GM18873 (cell line): ENCODE data around the gene FAAH.

Experiments used
- ATAC-seq: cut with Tn5 transposase; IDR thresholded peaks from one replicate; pipeline ENCODE4 v1.9.1; 2021; ENCODE audit warnings: mild to moderate bottlenecking, moderate library complexity, moderate number of reproducible peaks; ENCODE audit not compliant: unreplicated experiment, low FRiP score

The FAAH gene

GRCh38 chr1:46418976-46419375, 24.9 kb downstream of the FAAH start:
- ATAC-seq = no peak

- no peak for ATAC-seq
Measured at GRCh38 chr1:46420533-46420915, 26.4 kb downstream of the FAAH start.

- ATAC-seq = no peak
Measured at GRCh38 chr1:46421739-46422138, 27.6 kb downstream of the FAAH start.

- no peak for ATAC-seq
Measured at GRCh38 chr1:46422261-46422871, 28.2 kb downstream of the FAAH start.

- no peak for ATAC-seq
Measured at GRCh38 chr1:46423574-46424240, 29.6 kb downstream of the FAAH start.

- no peak for ATAC-seq
Measured at GRCh38 chr1:46424730-46425129, 30.6 kb downstream of the FAAH start.

GRCh38 chr1:46425726-46426125, 31.6 kb downstream of the FAAH start:
- ATAC-seq = no peak

- ATAC-seq = no peak
Measured at GRCh38 chr1:46427541-46427940, 33.4 kb downstream of the FAAH start.

GRCh38 chr1:46429436-46429835, 35.3 kb downstream of the FAAH start:
- ATAC-seq = no peak

GRCh38 chr1:46431695-46432094, 37.6 kb downstream of the FAAH start:
- no peak for ATAC-seq

GRCh38 chr1:46432781-46433327, 38.7 kb downstream of the FAAH start:
- no peak for ATAC-seq

- ATAC-seq = no peak
Measured at GRCh38 chr1:46434358-46434757, 40.2 kb downstream of the FAAH start.

- no peak for ATAC-seq
Measured at GRCh38 chr1:46436844-46437243, 42.7 kb downstream of the FAAH start.

- no peak for ATAC-seq
Measured at GRCh38 chr1:46437723-46438122, 43.6 kb downstream of the FAAH start.

GRCh38 chr1:46438346-46438745, 44.2 kb downstream of the FAAH start:
- ATAC-seq = no peak

GRCh38 chr1:46440478-46440877, 46.4 kb downstream of the FAAH start:
- no peak for ATAC-seq

GRCh38 chr1:46442317-46443161, 48.4 kb downstream of the FAAH start:
- ATAC-seq = no peak

- no peak for ATAC-seq
Measured at GRCh38 chr1:46444466-46444865, 50.3 kb downstream of the FAAH start.

GRCh38 chr1:46445773-46446256, 51.7 kb downstream of the FAAH start:
- no peak for ATAC-seq

- ATAC-seq = no peak
Measured at GRCh38 chr1:46446646-46447498, 52.8 kb downstream of the FAAH start.
